Tibial artery (tissue), 4 donors: ENCODE results near the gene C1QTNF2.
A peak's percentile ranks its signal among the peaks of the same experiment; 100 is the strongest.

Experiments used
- DNase-seq, 2 donors: peaks; one replicate each; pipeline ENCODE4 v3.0.0-alpha.2; 2019
- H3K27ac ChIP-seq, 2 donors: fragments of 200-600 bp; sonication (generic) in 1 of 2; 1 replicate in 1 of 2; 2 replicates in 1 of 2; pipeline ENCODE4 v1.5.1; 2018 to 2019; ENCODE audit warnings: mild to moderate bottlenecking in 1 of 2
- H3K27me3 ChIP-seq, 2 donors: fragments of 200-600 bp; sonication (generic) in 1 of 2; one replicate each; pipeline versions ENCODE4 v1.5.1 to v1.6.0; 2016 to 2019
- H3K36me3 ChIP-seq, 3 donors: fragments of 200-600 bp; sonication (generic) in 2 of 3; one replicate each; pipeline ENCODE4 v1.5.1; 2016 to 2019; ENCODE audit warnings: mild to moderate bottlenecking in 2 of 3
- H3K4me1 ChIP-seq, 4 donors: fragments of 200-600 bp; sonication (generic) in 2 of 4; 1 replicate in 3 of 4; 2 replicates in 1 of 4; pipeline ENCODE4 v1.5.1; 2016 to 2019
- H3K4me3 ChIP-seq, 2 donors: fragments of 200-600 bp; sonication (generic) in 1 of 2; 1 replicate in 1 of 2; 2 replicates in 1 of 2; pipeline ENCODE4 v1.5.1; 2018 to 2019; ENCODE audit warnings: mild to moderate bottlenecking in 2 of 2
- H3K9me3 ChIP-seq, 3 donors: fragments of 200-600 bp; sonication (generic) in 1 of 3; one replicate each; pipeline ENCODE4 v1.5.1; 2016 to 2019
- CTCF ChIP-seq, 2 experiments: fragments of 200-600 bp in 1 of 2; fragments of 450-650 bp in 1 of 2; IDR thresholded peaks; one replicate each; pipeline ENCODE4 v1.5.1; 2017 to 2019; ENCODE audit warnings: antibody characterized with exemption in 2 of 2, mild to moderate bottlenecking in 1 of 2, moderate library complexity in 1 of 2
- intact Hi-C: fragments of 100-400 bp; cut with DNase I; formaldehyde crosslinking; loops from one replicate; pipeline ENCODE4 v1.15.0; 2023; ENCODE audit warnings: low total_unique reads

Gene C1QTNF2

DNA sequence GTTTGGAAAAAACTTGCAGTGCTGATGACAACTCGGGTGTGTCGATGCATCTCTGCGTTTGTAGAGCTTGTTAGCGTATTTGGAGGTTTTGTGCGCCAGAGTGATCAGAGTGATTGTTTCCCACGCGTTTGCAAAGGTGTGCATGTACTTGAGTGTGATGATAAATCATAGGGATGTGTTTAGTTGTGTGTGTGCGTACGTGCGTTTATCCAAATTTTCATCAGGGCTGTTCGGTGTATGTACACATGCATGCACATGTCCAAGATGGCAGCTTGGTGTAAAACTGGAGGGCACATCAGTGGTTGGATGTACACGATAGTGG lies 248 bp upstream of the C1QTNF2 start:
- H3K27me3 ChIP-seq, result no peaks in the 10 kb centered on the region
- no peak for DNase-seq
- H3K4me1 ChIP-seq, result peaks cover 0 to 10% (median 2%) of the 10 kb centered on the region in 4 donors
- no peak for TF ChIP-seq CTCF (IDR thresholded peaks at IDR 0.05)
- H3K27ac ChIP-seq, result peak overlapping the region; percentile 70 to 74
- H3K9me3 ChIP-seq, result no peaks in the 10 kb centered on the region
- intact Hi-C loops, result no loop called here
- H3K4me3 ChIP-seq, result peak overlapping the region; percentile 70 to 74
- no peaks in the 10 kb centered on the region for H3K36me3 ChIP-seq

GRCh38 chr5:160367885-160368284 lies 2.5 kb downstream of the C1QTNF2 start:
- Histone ChIP-seq H3K9me3 (no peaks in the 10 kb centered on the region), H3K27ac (no peak overlapping the region), H3K4me1 (peaks cover 0 to 21% (median 11%) of the 10 kb centered on the region in 4 donors), H3K36me3 (no peaks in the 10 kb centered on the region), H3K4me3 (no peak overlapping the region), H3K27me3 (no peaks in the 10 kb centered on the region)
- DNase-seq, result no peak
- TF ChIP-seq CTCF (IDR thresholded peaks at IDR 0.05), result no peak
- intact Hi-C loops, result no loop called here

- Histone ChIP-seq H3K36me3 (no peaks in the 10 kb centered on the region), H3K4me3 (no peak overlapping the region), H3K4me1 (peaks cover 0 to 27% (median 15%) of the 10 kb centered on the region in 4 donors), H3K27me3 (no peaks in the 10 kb centered on the region), H3K27ac (no peak overlapping the region), H3K9me3 (no peaks in the 10 kb centered on the region)
- no peak for TF ChIP-seq CTCF (IDR thresholded peaks at IDR 0.05)
- intact Hi-C loops, result no loop called here
- no peak for DNase-seq
Measured at GRCh38 chr5:160367261-160367660, 3.2 kb downstream of the C1QTNF2 start.

DNA sequence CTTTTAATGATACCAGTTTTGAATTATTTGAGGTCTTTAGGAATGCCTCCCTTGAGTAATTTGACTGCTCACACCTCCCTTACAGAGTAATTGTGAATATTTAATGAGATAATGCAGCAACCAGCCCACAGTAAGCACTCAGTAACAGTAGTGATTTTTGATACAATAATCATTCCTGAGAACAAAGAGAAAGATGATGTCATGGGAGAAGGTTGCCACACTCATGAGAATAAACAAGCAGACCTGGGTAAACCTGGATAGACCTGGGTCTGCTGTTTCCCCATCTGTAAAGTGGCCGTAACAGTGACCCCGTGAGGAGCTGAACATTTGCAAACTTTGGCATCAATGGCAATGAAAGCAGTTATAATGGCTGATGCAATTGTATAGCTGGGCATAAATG lies 4.2 kb downstream of the C1QTNF2 start:
- Histone ChIP-seq H3K36me3 (no peaks in the 10 kb centered on the region), H3K4me1 (peaks cover 0 to 34% (median 18%) of the 10 kb centered on the region in 4 donors), H3K27ac (no peak overlapping the region), H3K9me3 (no peaks in the 10 kb centered on the region), H3K4me3 (no peak overlapping the region), H3K27me3 (no peaks in the 10 kb centered on the region)
- DNase-seq, result no peak
- TF ChIP-seq CTCF (IDR thresholded peaks at IDR 0.05), result no peak
- intact Hi-C loops, result no loop called here

- Histone ChIP-seq H3K9me3 (no peaks in the 10 kb centered on the region), H3K27ac (peak overlapping the region; percentile 77), H3K27me3 (no peaks in the 10 kb centered on the region), H3K4me1 (peaks cover 0 to 46% (median 32%) of the 10 kb centered on the region in 4 donors), H3K4me3 (no peak overlapping the region), H3K36me3 (no peaks in the 10 kb centered on the region)
- DNase-seq, result no peak
- intact Hi-C loops, result no loop called here
- no peak for TF ChIP-seq CTCF (IDR thresholded peaks at IDR 0.05)
Measured at GRCh38 chr5:160363660-160364395, 6.6 kb downstream of the C1QTNF2 start.
